Measurements from ENCODE around the gene CYGB.
"Not testable (repeated sequence)": the region's sequence is repeated elsewhere in the genome, so short reads cannot be mapped to it uniquely, and the experiment has no call there.

Gene CYGB

GRCh38 chr17:76567634-76568432, 30.3 kb upstream of the CYGB start:
- no peak for DNase-seq (ENCODE audit: low read depth in 2 of 2, low spot score in 1 of 2)

DNA sequence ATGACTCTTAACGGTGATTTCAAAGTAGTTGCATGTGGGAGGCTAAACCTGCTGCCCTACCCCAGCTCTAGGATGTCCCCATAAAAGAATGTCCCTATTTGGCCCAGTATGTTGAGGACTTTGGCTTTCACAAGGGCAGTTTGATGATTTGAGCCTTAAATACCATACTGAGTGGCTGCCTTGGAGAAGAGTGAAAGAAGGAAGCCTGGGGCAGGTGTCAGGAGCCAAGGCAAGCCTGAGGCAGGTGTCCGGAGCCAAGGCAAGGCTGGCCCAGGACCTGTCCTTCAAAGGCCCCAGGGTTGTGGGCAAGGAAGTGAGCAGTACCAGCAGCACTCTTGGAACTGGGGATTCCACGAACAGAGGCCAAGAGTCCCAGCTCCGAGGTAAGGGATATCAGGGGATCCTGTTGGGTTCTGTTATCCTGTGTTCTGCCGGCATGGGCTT, 29.5 kb upstream of the CYGB start:
- no peak for DNase-seq (ENCODE audit: low read depth in 2 of 2, low spot score in 1 of 2)

GRCh38 chr17:76566613-76566943, 29.1 kb upstream of the CYGB start:
- DNase-seq (ENCODE audit: low read depth in 2 of 2, low spot score in 1 of 2), result no peak

GRCh38 chr17:76565728-76566612, 28.5 kb upstream of the CYGB start:
- no peak for DNase-seq (ENCODE audit: low read depth in 2 of 2, low spot score in 1 of 2)

GRCh38 chr17:76564991-76565727, 27.6 kb upstream of the CYGB start:
- not testable (repeated sequence) for DNase-seq (ENCODE audit: low read depth in 2 of 2, low spot score in 1 of 2)

GRCh38 chr17:76563359-76563758, 25.9 kb upstream of the CYGB start:
- not testable (repeated sequence) for DNase-seq (ENCODE audit: low read depth in 2 of 2, low spot score in 1 of 2)

DNA sequence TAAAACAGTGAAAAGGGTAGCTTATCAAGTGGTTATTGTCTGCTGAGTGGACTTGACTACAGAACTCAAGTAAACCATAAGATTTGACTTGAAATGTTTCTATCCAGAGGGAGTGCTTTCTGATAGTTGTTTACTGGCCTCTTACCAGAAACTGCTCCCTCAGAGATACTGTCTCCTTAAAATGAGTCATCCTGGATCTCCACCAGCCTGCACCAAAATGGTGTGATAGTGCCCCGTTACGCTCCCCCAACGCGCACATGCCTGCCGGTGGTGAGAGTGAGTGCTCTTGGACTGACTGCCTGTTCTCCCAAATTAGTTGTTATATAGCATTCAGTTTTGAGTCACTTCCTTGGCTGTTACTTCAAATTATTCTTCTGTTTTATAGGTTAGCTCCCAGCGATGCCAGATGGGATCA, 25.2 kb upstream of the CYGB start:
- DNase-seq (ENCODE audit: low read depth in 2 of 2, low spot score in 1 of 2), result no peak

GRCh38 chr17:76561799-76562268, 24.3 kb upstream of the CYGB start:
- DNase-seq (ENCODE audit: low read depth in 2 of 2, low spot score in 1 of 2), result no peak

- DNase-seq (ENCODE audit: low read depth in 2 of 2, low spot score in 1 of 2), result no peak
Measured at GRCh38 chr17:76561332-76561731, 23.8 kb upstream of the CYGB start.

DNA sequence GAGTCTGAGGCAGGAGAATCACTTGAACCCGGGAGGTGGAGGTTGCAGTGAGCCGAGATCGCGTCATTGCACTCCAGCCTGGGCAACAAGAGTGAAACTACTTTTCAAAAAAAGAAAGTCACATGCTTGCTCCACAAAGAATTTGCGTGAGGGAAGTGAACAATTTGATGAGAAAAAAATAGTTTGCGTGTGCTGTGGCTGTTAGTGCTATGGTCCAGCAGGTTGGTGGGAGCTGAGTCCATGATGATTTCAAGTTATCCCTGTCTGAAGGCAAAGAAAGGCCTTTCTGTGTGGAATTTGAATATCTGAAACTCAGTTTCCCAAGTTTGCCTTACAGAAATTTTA, 23.3 kb upstream of the CYGB start:
- no peak for DNase-seq (ENCODE audit: low read depth in 2 of 2, low spot score in 1 of 2)

- no peak for DNase-seq (ENCODE audit: low read depth in 2 of 2, low spot score in 1 of 2)
Measured at GRCh38 chr17:76560036-76560876, 22.7 kb upstream of the CYGB start.

DNA sequence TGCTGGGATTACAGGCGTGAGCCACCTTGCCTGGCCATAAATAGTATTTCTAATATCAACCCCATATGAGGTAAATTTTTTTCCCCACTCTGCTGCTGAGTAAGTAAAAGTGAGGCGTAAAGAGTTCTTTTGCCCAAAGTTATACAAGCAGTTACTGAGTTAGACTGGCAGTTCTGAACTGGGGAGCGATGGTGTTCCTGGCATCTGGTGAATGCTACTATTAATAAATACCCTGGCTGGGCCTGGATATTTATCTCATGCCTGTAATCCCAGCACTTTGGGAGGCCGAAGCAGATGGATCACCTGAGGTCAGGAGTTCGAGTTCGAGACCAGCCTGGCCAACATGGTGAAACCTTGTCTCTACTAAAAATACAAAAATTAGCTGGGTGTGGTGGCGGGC, 22.0 kb upstream of the CYGB start:
- not testable (repeated sequence) for DNase-seq (ENCODE audit: low read depth in 2 of 2, low spot score in 1 of 2)

- DNase-seq (ENCODE audit: low read depth in 2 of 2, low spot score in 1 of 2), result no peak
Measured at GRCh38 chr17:76558198-76559095, 20.9 kb upstream of the CYGB start.

DNA sequence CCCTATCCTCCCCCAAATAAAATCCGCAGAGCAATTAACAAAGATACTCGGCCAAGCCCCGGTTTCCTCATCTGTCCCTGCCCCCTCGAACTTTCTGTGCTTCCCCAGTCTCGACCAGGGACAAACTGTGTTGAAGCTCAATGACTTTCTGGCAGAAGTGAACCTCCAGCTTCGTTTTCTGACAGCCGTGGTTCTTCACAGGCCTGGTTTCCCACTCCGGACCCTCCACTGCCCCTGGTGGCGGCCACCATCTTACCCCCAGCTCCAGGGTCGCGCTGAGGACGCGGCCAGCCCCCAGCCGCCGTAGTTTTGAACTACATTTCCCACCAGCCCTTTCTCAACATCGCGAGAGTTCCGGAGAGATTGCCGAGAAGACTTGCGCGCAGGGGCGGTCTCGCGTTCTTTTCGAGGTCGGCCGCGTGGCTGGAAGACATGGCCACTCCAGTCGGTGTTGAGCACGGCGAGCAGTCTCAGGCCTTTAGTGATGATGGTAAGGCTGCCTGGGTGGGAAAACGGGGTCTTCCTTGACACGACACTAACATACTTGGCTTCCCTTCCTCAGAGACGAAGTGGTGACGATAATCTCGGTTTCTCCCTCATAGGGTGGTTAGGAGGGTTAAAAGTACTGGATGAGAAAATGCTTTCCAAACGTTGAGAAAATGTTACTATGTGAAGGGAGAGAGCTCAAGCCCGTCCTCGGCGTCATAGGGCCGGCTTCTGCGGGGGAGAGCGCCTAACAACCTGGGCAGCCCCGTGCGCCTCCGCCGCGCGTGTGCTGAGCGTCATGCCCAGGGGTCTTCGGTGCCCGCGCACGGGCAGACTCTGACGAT, 20.1 kb upstream of the CYGB start:
- peak; percentile 84 to 86 for DNase-seq (ENCODE audit: low read depth in 2 of 2, low spot score in 1 of 2)

- DNase-seq (ENCODE audit: low read depth in 2 of 2, low spot score in 1 of 2), result no peak
Measured at GRCh38 chr17:76556765-76557367, 19.4 kb upstream of the CYGB start.

DNA sequence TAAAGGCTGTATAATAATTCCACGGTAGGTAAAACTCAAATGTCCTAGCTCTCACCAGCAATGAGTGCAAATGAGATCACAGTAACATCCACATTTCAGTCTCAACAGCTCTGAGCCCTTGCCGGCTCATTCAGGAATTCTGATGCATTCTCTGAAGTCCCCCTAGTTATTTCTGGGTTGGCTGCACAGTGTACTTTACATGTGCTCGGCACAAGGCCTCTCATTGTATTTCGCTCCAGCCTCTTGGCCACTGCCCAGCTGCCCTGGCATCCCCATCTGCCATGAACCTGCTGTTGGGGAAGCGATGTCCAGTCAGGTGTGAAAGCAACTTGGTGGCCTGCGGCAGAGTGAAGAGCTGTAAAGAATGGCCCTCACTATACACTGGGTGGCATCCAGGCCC, 16.6 kb upstream of the CYGB start:
- no peak for DNase-seq (ENCODE audit: low read depth in 2 of 2, low spot score in 1 of 2)

DNA sequence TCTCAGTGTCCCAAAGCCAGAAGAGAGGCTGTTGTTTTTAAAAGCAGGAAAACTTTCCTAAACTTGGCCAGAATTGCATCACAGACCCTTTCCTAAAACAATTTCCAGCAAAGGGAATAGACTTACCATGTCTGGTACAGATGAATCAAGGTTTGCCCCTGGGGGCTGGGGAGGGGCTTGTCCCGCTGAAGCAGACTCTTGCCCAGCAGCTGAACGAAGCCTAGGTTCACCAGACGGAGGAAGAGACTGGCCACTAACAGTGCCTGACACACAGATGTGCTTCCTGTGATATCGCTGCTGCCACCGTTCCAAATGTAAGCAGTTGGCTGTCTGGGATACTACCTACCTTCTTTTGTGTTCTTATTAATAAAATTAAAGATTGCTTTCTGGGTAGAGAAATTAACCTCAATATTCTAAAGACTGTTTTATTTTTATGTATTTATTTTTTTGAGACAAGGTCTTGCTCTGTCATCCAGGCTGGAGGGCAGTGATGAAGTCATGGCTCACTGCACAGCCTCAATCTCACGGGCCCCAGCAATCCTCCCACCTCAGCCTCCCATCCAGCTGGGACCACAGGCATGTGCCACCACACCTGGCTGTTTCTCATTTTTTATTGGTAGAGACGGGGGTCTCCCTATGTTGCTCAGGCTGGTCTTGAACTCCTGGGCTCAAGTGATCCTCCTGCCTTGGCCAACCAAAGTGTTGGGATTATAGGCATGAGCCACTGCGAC, 15.8 kb upstream of the CYGB start:
- DNase-seq (ENCODE audit: low read depth in 2 of 2, low spot score in 1 of 2), result no peak

- no peak for DNase-seq (ENCODE audit: low read depth in 2 of 2, low spot score in 1 of 2)
Measured at GRCh38 chr17:76551685-76552084, 14.2 kb upstream of the CYGB start.

Measured in stimulated activated CD8-positive, alpha-beta memory T cell treated with anti-CD3 and anti-CD28 coated beads, Interleukin-4, amount 100 ng/mL, for 4 hours (primary cell).